Colon (tissue), 2 donors: ENCODE data around the gene LSP1.
"Not testable (repeated sequence)": the region's sequence is repeated elsewhere in the genome, so short reads cannot be mapped to it uniquely, and the experiment has no call there.

Experiments used
- FAIRE-seq: peaks from 2 replicates; lab custom pipeline; 2012; peaks lifted over from hg19 to GRCh38; lab: Jason Lieb, UNC
- donor health status: control.
- donor health status: control.

The LSP1 gene

DNA sequence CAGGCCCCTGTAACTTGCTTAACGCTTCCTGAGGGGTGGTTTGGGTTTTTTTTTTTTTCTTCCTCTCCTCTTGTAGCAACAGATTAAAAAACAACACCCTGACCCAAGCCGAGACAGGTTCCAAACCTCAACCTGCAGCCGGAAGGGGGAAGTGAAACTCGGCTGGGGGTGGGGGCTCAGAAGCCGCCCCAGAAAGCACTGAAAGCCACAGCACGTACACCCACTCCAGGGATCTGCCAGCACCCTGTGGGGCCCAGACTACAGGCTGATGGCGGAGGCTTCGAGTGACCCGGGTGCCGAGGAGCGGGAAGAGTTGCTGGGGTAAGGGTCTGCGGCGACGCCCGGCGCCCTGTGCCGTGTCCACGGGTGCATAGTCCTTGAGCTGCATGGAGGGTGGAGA lies at the start of gene LSP1:
TSS of gene LSP1 (plus strand) at position 208 of the 400 bp plus-strand sequence. CDS start at position 269, 61 bp downstream.
- no peak for FAIRE-seq

DNA sequence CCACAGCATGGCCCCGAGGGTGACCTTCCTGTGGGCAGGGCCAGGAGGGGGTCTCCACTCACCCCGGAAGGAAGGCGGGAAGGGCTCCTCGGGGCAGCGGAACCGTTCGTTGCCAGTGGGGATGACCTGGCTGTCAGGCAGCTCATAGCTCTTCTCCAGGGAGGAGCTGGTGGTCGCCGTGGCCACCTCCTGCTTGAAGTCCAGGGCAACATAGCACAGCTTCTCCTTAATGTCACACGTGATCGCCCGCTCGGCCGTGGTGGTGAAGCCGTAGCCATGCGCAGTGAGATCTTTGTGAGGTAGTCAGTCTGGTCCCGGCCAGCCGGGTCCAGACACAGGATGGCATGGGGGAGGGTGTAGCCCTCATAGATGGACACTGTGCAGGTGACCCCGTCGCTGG lies 49.6 kb upstream of the LSP1 start:
- no peak for FAIRE-seq

GRCh38 chr11:1803835-1804519 lies 48.9 kb upstream of the LSP1 start:
- not testable (repeated sequence) for FAIRE-seq

DNA sequence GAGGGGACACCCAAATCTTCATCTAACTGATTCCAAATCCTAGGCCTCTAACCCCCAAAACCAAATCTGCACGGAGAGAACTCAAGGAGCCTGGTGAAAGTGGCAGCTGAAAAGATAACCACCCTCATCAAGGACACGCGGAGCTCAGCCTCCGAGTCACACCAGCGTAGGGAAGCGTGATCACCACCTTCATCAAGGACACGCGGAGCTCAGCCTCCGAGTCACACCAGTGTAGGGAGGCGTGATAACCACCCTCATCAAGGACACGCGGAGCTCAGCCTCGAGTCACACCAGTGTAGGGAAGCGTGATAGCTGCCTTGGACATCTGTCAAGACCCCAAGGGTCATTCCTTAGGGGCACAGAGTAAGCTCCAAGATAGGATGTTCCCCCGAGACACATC lies 47.4 kb upstream of the LSP1 start:
- no peak for FAIRE-seq

DNA sequence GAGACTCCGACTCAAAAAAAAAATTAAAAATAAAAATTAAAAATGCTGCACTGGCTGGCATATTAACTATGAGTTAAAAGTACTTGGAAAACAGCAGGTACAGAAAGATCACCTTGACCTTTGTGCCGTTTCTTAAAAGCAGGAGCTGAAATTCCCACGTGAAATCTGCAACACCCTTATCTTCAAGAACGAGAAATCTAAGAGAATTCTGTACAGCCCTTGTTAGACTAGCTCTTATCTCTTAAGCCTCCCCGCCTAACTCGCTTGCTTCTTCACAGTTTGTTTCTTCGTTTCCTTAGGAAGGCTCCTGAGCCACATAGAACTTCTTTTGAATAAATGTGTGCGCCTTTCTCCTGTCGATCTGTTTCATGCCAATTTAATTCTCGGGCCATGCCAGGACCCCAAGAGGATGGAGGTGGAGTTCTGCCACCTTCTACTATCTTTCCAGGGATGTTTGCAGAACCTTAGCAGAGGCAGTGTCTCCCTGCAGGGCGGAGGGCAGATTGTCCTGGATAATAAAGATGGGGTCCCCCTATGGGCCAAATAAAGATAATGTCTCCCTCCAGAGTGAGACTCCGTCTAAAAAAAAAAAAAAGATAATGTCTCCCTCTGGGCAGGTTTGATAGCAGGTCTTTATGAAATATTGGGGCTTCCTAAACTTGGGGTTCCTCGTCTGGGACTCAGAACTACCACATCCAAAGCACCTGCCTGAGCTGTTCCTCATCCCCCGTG lies 45.5 kb upstream of the LSP1 start:
- no peak for FAIRE-seq

GRCh38 chr11:1810761-1811160 lies 42.1 kb upstream of the LSP1 start:
- FAIRE-seq: no peak

DNA sequence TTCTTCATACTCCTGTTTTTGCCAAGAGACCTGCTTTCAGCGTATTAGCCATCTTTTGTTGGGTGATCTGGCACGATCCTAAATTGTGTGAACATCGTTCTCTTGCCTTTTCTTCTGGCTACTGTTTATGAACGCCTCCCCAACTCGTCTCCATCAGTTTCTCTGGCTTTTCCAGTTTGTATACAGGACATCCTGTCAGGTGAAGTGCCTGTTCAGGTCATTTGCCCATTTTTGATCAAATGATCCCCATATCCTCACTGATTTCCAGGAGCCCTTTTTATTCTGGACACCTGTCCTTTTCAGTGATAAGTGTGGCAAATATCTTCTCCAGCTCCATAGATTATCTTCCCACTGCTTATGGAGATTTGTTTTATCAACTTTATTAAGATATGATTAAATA lies 40.6 kb upstream of the LSP1 start:
- FAIRE-seq: no peak

- FAIRE-seq: no peak
Measured at GRCh38 chr11:1812801-1813200, 40.1 kb upstream of the LSP1 start.

- FAIRE-seq: not testable (repeated sequence)
Measured at GRCh38 chr11:1813356-1813755, 39.5 kb upstream of the LSP1 start.

DNA sequence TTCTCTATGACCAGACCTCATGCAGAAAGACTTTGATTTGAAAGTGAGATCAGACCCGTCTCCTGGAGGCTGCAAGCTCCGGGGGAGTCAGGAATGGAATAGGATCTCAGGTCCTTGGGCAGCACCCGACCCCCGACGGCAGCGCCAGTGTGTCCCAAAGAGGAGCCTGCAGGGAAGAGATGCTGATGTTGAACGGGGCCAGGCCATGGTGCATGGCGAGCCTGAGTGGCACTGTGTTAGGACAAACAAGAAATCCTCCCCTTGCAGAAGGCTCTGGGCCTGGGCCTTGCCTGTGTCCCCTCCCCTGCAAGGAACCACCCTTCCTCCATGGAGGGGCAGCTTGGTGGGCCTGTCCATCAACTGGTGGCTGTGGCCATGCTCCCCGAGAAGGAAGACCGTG lies 38.2 kb upstream of the LSP1 start:
- FAIRE-seq: no peak

- FAIRE-seq: no peak
Measured at GRCh38 chr11:1815311-1815710, 37.6 kb upstream of the LSP1 start.

DNA sequence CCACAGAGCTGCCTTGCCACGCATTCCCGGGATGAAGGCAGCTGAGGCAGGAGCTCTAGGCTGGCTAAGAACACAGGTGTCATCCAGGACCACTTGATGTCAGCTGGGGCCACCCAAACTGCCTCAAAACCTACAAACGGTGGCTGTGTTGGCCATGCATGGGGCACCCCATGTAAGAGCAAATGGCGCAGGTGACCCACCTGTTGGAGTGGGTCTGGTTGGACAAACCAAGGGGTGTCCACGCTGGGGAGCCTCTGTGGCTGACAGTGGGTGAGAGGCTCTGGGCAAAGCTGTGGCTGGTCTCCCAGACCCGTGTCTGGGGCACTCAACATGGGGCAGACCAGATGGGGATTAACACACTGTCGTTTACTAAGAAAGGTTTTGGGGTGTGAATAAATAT lies 37.1 kb upstream of the LSP1 start:
- FAIRE-seq: no peak

DNA sequence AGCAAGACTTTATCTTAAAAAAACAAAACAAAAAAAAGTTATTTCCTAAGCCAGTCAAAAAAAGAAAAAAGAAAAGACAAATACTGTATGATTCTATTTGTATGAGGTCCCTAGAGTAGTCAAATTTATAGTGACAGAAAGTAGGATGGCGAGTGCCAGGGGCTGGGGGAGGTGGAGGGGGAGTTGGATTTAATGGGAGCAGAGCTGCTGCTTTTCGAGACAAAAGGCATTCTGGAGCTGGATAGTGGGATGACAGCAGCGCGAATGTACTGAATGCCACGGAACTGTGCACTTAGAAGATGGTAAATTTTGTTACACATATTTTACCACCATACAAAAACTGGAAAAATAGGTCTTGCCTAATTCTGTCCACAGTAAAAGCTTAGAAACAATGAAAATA lies 35.9 kb upstream of the LSP1 start:
- FAIRE-seq: no peak

DNA sequence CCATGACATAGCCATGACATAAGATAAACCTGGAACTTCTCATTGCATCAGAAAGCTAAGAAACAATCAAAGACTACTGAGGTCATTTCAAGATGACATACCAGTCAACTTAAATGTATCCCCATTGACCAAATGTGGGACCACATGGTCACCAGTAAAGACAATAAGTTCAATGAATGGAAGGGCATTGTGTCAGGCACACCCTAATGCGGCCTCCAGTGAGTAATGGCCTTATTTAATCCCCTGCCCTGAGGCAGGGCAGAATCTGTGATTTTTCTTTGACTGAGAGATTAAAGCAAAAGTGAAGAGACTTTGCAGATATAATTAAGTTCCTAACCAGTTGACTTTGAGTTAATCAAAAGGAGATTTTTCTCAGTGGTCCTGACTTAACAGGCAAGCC lies 35.4 kb upstream of the LSP1 start:
- no peak for FAIRE-seq

- FAIRE-seq: no peak
Measured at GRCh38 chr11:1819074-1819473, 33.8 kb upstream of the LSP1 start.

DNA sequence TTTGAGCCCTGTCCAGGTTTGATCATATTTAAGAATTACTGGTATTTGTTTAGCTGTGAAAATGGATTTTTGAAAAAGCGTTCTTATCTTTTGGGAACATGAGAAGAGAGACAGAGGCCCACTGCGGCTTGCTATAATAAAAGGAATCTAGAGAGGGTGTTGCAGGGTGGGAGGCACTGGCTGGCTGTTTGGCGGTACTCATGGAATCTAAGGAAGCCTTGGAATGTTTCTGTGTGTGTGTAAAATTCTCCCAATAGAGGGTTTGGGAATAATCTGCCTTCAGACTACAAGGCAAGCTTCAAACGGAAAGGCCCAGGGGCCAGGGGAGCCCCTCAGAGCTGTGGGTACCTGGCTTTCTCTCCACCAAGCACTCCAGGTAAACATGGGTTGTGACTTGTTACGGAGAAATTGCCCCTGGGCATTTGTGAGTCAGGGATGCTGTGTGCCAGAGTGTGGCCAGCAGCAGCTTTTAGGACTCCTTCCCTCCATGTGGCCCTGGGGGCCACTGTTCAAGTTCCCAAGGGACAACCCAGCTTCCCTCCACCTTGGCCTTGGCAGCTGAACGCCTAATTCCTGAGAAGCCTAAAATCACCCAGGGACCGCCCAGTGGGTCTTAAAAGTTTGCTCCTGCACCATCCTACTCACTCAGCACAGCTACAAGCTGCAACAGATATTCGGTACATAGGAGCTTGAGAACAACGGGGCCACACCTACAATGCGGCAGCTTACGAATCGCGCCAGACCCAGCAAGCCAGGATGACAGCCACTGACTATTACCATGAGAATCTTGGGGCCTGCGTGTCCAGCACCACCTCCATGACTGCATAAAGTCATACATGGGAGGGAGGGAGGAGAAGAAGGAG lies 32.2 kb upstream of the LSP1 start:
- FAIRE-seq: no peak

DNA sequence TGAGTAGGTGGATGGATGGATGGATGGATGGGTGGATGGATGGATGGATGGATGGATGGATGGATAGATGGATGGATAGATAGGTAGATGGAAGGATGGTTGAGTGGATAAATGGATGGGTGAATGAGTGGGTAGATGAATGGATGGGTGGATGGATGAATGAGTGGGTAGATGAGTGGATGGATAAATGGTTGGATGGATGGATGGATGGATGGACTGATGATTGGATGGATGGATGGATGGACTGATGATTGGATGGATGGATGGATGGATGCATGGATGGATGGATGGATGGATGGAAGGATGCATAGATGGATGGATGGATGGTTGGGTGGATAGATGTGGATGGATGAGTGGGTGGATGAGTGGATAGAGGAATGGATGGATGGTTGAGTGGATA lies 31.3 kb upstream of the LSP1 start:
- FAIRE-seq: no peak

DNA sequence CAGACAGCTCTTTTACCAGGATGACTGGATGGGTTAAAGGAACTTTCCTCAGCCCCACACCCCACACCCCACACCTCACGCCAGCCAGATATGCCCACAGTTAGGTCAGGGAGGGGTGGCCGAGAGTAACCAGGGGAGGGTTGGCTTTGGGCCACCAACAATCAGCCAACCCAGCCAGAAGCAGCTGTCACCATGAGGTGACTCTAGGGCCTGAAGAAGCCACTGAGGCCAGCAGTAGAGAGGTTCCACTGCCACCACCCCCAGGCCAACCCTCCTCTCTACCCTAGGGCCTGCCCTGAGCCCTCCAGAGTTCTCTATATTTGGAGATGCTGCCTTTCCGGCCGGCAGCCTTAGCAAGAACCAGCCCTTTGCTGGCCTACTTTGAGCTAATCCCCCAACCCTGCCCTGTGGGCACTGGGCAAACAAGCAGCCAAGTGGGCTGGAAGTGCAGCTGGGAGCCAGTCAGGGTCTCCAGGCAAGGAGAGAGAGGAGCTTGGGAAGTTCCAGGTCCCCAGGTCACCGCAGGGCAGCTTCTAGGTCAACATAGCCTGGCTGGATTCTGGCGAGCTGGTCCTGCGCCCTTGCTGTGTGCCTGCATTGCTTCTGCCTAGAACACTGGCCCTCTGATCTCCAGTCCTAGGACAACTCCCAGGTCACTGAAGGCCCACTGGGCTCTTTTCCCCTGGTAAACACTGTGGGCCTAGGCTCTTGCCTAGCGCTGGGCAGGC lies 30.1 kb upstream of the LSP1 start:
- FAIRE-seq: no peak

DNA sequence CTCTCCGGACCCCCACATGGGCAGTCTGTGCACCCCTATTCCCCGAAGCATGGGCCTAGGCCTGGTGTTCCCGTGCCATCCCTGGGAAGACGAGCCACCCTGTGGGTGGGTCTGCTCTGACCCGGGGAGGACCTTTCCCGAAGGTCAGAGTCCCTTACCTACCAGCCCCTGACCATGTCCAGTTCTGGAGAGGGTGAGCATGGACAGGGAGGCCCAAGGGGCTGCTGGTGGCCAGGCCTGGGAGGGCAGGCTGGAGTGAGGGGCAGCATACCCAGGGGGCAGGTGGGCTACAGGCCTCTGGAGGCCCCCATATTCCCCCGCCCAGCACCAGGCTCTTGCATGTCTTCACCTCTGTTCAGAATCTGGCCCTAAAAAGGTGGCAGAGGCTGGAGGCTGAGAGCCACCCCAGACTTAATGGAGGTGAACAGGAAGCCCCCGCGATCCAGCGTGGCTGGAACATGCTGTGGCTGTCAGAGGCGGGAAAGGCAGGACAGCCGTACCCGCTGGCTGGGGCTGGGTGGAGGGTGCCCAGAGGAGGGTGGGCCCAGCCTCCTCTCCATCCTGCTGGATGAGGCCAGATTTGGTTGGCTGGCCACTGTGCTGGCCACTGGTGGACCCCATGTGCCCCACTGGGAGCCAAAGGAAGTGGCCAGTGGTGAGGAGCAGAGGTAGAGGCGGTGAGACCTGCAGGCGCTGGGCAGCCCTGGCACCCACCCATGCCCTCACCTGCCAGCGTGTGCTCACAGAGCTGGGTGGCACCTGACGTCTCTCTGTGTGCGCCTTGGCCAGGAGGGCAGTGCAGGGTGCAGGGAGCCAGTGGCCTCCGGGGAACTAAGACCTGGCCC lies 29.3 kb upstream of the LSP1 start:
- no peak for FAIRE-seq

- FAIRE-seq: no peak
Measured at GRCh38 chr11:1824221-1825038, 28.5 kb upstream of the LSP1 start.
